HG03097 (cell line): ENCODE measurements around the gene KNG1.

Experiments used
- ATAC-seq: cut with Tn5 transposase; IDR thresholded peaks from one replicate; pipeline ENCODE4 v1.9.1; 2021; ENCODE audit not compliant: unreplicated experiment, low FRiP score

KNG1 gene

GRCh38 chr3:186772281-186772694 is 55.1 kb downstream of the KNG1 start:
- ATAC-seq: peak; percentile 26

GRCh38 chr3:186772701-186773417 is 55.7 kb downstream of the KNG1 start:
- ATAC-seq: peak; percentile 84

GRCh38 chr3:186775999-186776398 is 58.8 kb downstream of the KNG1 start:
- ATAC-seq: no peak

GRCh38 chr3:186779204-186779603 is 62.0 kb downstream of the KNG1 start:
- no peak for ATAC-seq

- peak; percentile 27 for ATAC-seq
Measured at GRCh38 chr3:186782542-186783057, 65.4 kb downstream of the KNG1 start.

- peak; percentile 63 for ATAC-seq
Measured at GRCh38 chr3:186783058-186783730, 66.0 kb downstream of the KNG1 start, which contains the start of gene EIF4A2. TSS of gene EIF4A2 (plus strand) at chr3:186783577. CDS start at chr3:186783611, 34 bp downstream.

- ATAC-seq: peak; percentile 47
Measured at GRCh38 chr3:186783731-186784515, 66.8 kb downstream of the KNG1 start.

GRCh38 chr3:186784820-186785494 is 67.8 kb downstream of the KNG1 start:
- ATAC-seq: no peak

- ATAC-seq: no peak
Measured at GRCh38 chr3:186785495-186786018, 68.4 kb downstream of the KNG1 start.

- no peak for ATAC-seq
Measured at GRCh38 chr3:186786922-186787321, 69.8 kb downstream of the KNG1 start.

- ATAC-seq: no peak
Measured at GRCh38 chr3:186787642-186788481, 70.7 kb downstream of the KNG1 start.

- no peak for ATAC-seq
Measured at GRCh38 chr3:186788482-186789370, 71.6 kb downstream of the KNG1 start.

- ATAC-seq: no peak
Measured at GRCh38 chr3:186789554-186790260, 72.5 kb downstream of the KNG1 start.

- no peak for ATAC-seq
Measured at GRCh38 chr3:186790261-186790981, 73.3 kb downstream of the KNG1 start.
